KBM-7 (cell line): Measurements from ENCODE around the gene ANKRD63.

Source experiments
- DNase-seq: peaks from one replicate; pipeline ENCODE4 v3.0.0-alpha.2; 2015
- in situ Hi-C: fragments of 300-500 bp; cut with MboI; formaldehyde crosslinking; loops from 2 replicates; pipeline ENCODE4 v1.14.3; 2020; ENCODE audit warnings: low sequenced_read_pairs, low pct_unique_long_range_greater_than_20kb, mixed read lengths

ANKRD63 gene

DNA sequence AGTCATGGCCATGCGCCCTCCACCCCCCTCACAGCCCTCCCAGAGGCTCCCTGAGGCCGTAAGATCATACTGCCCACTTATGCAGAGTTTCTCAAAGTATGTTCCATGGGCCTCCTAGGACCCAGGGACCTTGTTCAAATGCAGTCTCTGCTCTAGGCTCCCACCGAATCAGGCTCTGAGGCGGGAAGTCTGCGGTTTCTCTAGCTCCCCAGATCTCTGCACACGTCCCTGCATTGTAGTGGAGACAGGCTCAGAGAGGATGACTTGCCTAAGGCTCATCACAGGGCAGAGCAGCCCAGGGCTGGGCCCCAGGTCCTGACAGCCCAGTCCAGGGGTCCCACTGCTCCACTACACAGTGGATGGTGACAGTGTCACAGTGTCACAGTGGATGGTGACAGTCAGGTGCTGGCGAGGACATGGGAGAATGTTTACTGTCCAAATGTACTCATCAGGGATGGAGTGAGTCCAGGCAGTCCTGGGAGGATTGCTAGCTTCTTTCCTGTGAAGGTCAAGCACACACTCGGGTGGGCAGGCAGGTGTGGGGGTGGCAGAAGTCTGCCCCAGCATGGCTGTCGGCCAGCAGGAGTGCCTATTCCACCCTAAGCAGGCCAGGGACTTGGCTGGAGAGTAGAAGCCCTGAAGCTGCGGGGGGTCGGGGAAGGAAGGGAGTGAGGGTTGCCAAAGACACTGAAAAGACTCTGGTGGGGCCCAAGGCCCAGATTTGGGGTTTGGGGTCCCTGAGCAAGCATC, 12.4 kb downstream of the ANKRD63 start:
- in situ Hi-C loops = loop anchor here (10.0 to 25.0 kb wide), 2 partner anchors 56 to 483 kb away; partner anchors contain the start of gene FSIP1

GRCh38 chr15:40269604-40270003, 13.3 kb downstream of the ANKRD63 start:
- no peak for DNase-seq
- in situ Hi-C loops = loop anchor here (10.0 to 25.0 kb wide), 2 partner anchors 55 to 482 kb away; partner anchors contain the start of gene FSIP1

More for the DNA sequence above, 12.4 kb downstream of the ANKRD63 start:
- DNase-seq = no peak

DNA sequence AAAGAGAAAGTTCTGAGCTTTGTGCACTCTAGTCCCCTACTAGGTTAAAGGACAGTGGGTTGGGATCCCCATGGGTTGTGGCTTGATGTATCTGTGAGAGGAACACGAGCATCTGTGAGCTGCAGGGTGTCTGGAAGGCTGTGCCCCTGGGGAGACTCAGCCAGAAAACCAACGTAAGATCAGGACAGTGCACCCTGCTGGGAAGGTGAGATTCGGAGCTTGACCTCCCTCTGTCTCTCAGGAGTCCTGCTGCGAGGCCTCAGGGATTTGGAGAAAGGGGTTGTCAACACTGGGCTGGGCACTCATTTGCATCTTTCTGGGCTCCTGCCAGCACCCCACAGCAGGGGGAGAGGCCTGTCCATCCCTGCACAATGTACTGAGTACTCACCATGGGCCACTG, 15.2 kb downstream of the ANKRD63 start:
- in situ Hi-C loops = loop anchor here (25.0 kb wide), 1 partner anchor 480 kb away; the partner anchor contains the start of gene FSIP1
- no peak for DNase-seq

- in situ Hi-C loops = loop anchor here (25.0 kb wide), 1 partner anchor 480 kb away; the partner anchor contains the start of gene FSIP1
- DNase-seq = no peak
These were observed 16.0 kb downstream of the ANKRD63 start for GRCh38 chr15:40266828-40267304.

DNA sequence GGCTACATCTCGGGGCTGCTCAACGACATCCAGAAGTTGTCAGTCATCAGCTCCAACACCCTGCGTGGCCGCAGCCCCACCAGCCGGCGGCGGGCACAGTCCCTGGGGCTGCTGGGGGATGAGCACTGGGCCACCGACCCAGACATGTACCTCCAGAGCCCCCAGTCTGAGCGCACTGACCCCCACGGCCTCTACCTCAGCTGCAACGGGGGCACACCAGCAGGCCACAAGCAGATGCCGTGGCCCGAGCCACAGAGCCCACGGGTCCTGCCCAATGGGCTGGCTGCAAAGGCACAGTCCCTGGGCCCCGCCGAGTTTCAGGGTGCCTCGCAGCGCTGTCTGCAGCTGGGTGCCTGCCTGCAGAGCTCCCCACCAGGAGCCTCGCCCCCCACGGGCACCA, 17.0 kb downstream of the ANKRD63 start:
- no peak for DNase-seq
- in situ Hi-C loops = loop anchor here (25.0 kb wide), 1 partner anchor 479 kb away; the partner anchor contains the start of gene FSIP1

- in situ Hi-C loops = loop anchor here (25.0 kb wide), 1 partner anchor 478 kb away; the partner anchor contains the start of gene FSIP1
- no peak for DNase-seq
These were observed 17.5 kb downstream of the ANKRD63 start for GRCh38 chr15:40265355-40265754.

DNA sequence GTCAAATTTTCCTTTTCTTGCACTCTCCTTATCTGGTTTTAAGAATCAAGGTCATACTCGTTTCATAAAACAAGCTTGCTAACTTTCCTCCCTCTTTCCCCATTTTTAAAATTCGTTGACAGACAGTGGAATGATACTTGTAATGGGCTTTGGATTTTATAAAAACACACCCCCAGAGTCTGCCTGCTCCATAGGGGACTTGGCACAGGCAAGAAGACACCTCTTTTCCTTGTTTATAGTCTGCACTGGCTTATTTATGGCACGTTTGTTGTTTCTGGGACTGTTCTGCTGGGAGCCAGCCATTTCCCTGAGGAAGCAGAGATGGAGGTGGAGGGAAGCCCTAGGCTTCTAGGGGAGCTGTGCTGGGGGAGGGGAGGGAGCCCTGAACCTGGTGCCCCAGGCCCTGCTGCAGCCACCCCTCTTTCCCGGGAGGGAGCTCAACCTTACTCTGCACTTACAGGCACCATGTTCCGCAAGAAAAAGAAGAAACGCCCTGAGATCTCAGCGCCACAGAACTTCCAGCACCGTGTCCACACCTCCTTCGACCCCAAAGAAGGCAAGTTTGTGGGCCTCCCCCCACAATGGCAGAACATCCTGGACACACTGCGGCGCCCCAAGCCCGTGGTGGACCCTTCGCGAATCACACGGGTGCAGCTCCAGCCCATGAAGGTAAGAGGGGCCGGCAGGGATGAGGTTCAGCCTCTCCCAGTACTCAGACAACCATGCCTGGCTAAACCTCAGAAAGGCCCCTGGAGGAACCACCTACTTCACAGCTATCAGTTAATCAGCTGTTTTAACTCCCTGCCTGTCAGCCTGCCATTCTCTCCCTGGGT, 18.3 kb downstream of the ANKRD63 start:
- DNase-seq = no peak
- in situ Hi-C loops = loop anchor here (25.0 kb wide), 1 partner anchor 477 kb away; the partner anchor contains the start of gene FSIP1

DNA sequence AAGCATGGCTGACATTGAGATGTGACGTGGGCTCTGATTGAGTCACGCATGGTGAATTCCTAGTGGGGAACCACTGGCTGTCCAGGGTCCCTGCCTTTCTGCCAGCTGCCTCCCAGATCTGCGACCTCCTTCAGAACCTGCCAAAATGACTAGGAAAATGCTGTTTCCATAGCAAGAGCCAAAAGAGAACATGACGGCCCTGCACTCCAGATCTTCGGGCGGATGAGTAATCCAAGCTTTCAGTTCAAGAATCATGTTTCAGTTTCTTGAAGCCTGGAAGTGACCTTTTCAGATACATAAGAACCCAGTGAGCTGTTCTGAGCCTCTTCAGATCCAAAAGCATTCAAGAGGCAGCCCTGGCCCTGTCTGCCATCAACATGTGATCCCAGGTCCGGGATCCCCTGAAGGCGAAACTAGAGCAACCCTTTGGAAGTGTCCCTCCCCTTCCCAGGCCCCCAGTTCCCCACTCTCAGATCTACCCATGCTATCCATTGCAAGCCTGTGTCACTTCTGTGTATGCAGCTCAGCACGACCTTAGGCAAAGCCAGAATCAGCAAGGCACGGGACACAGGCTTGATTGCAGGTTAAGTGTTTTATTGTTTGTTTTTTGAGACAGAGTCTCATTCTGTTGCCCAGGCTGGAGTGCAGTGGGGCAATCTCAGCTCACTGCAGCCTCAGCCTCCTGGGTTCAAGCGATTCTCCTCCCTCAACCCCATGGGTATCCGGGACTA, 19.7 kb downstream of the ANKRD63 start:
- in situ Hi-C loops = loop anchor here (25.0 kb wide), 1 partner anchor 476 kb away; the partner anchor contains the start of gene FSIP1
- DNase-seq = no peak

GRCh38 chr15:40259021-40259420, 23.8 kb downstream of the ANKRD63 start:
- in situ Hi-C loops = loop anchor here (25.0 kb wide), 1 partner anchor 472 kb away; the partner anchor contains the start of gene FSIP1
- DNase-seq = peak; percentile 38

- in situ Hi-C loops = loop anchor here (25.0 kb wide), 1 partner anchor 471 kb away; the partner anchor contains the start of gene FSIP1
- peak; percentile 41 for DNase-seq
These were observed 24.3 kb downstream of the ANKRD63 start for GRCh38 chr15:40258544-40258943.

DNA sequence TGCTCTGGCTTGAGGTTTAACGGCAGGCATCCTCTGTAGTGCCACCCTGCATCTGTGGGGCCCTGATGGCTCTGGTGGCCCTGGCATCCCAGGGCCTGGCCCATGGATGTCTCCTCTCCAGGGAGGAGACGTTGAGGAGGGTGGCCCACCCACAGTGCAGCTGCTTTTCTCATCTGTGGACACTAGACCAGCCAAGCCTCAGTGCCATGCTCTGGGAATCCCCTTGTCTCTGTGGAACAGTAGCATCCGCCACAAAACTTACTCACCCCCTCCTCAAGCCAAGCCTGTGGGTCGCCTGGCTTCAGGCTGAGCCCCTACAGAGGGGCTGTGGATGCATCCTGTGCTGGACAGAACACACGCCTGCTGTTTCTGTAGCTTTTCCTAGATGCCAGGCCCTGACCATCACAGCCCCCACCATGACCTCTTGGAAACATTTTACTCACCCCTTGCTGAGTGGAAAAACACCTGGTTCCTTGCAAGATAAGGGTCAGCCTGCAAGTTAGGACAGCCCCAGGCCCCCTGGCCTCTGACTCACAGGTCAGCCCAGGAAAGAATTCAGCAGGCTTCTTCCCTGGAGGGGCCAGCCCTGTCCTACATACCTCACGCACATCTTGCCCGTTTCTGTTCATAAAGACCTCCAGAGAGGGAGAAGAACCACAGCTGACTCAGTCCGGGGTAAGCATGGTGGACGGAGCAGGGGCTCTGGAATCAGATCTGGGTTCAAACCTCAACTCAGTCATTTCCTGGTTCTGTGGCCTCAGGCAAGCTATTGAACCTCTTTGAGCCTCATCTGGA, 25.0 kb downstream of the ANKRD63 start:
- no peak for DNase-seq
- in situ Hi-C loops = loop anchor here (25.0 kb wide), 1 partner anchor 471 kb away; the partner anchor contains the start of gene FSIP1

DNA sequence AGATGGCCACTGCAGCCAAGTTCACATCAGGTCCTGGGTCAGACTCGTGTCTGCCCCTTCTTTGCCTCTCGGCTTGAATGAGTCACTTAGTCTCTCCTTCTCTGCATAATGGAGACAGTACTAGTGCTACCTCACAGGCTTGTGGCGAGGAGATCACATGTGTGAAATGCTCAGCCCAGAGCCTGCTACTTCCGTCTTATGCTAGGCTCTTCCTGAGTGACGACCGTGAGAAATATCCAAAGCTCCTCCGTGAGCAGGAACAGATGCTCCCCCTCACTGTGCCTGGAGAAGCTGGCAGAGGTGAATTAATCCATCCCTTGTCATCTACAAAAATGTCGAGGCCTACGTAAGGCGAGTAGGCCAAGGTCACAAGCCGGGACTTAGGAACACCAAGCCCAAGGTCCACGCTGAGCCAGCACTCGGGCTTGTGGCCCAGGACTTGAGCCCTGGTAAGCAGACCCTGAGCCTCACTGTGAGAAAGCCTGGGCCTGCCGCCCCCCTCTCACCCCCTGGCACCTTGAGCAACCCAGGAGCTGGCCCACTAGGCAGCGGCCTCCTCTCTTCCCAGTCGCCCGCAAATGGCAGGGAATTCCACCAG, 26.1 kb downstream of the ANKRD63 start:
- in situ Hi-C loops = loop anchor here (25.0 kb wide), 1 partner anchor 469 kb away; the partner anchor contains the start of gene FSIP1
- no peak for DNase-seq

DNA sequence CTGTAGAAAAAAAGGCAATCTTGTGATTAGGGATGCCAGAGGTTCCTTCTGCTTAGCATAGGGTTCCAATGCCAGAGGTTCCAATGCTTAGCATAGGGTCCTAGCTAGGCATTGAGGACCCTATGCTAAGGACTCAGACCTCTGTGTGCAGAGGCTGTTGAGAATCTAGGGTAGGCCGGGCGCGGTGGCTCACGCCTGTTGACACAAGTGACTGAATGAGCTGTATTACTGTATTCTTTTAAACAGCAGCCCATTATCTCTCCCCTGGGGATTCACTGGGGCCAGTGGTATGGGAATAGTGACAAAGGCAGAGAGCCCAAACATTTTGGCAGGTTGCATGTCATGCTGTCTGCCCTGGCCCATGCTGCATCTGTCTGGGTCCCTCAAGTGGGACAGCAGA, 27.8 kb downstream of the ANKRD63 start:
- DNase-seq = no peak
- in situ Hi-C loops = loop anchor here (25.0 kb wide), 1 partner anchor 468 kb away; the partner anchor contains the start of gene FSIP1

- in situ Hi-C loops = loop anchor here (25.0 kb wide), 1 partner anchor 467 kb away; the partner anchor contains the start of gene FSIP1
- DNase-seq = no peak
These were observed 28.4 kb downstream of the ANKRD63 start for GRCh38 chr15:40254452-40254851.

DNA sequence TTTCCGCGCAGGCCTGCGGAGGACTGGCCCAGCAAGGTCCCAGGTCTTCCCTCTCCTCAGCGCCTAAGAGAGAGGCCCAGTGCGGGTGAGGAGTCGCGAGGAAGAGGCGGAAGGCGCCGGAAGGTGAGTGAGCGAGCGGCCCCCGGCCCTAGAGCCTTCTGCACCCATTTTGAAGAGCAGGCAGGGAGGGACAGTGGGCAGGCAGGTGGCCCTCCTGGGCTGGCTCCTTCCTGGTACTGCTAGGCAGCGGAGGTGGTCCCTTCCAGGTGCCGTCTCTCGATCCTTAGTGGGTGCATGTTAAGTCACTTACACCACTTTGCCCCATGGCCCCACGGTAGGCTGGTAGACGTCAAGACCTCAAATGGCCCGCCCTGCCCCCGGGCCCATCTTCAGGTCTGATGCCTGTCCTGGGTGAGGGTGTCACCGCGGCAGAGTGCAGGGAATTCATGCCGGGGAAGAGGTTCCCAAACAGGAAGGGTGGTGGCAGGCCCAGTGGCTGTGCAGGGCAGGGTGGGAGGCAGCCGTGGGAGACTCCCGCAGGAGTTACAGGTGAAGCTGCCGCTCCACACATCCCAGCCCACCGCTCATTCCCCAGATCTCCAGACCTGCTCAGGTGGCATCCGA, 29.6 kb downstream of the ANKRD63 start:
- DNase-seq = no peak
- in situ Hi-C loops = loop anchor here (25.0 kb wide), 1 partner anchor 466 kb away; the partner anchor contains the start of gene FSIP1

DNA sequence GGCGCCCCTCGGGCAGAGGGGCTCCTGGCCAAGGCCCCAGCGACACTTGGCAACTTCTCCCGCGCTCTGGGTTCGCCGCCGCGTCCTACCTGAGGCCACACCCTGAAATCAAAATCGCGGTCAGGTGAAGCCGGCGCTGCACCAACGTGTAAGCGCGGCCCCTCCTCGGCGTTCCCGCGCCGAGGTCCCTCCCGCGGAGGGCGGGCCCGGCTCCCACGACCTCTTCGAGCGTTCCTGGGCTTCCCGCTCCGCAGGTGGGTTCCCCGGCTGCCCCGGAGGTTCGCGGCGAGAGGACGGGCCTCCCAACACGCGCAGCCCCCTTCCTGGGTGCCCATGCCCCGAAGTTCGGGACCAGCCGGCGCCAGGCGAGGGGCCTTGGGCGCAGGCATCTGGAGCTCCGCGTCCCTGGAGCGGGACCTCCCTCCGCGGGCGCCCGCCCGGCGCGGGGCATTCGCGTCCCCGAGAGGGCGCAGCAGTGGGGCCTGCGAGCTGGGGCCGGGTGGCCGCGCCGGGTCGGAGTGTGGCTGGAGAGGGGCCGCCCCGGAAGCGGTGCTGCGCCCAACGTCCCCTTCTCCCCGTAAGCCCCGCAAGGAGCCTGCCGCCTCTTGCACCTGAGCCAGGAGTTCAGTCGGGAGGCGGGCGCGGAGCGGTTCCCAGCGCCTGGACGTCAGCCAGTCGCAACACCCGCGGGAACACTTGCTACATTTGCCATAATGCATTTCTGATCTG, 30.3 kb downstream of the ANKRD63 start:
- no peak for DNase-seq
- in situ Hi-C loops = loop anchor here (25.0 kb wide), 1 partner anchor 465 kb away; the partner anchor contains the start of gene FSIP1
